SU-DHL-6 (cell line): ENCODE measurements around the gene GJA3.

Experiments used
- CTCF ChIP-seq: fragments of 200-600 bp; sonication (generic); IDR thresholded peaks from one replicate; pipeline ENCODE4 v1.5.1; 2017; ENCODE audit warnings: antibody characterized with exemption, mild to moderate bottlenecking, low read length, moderate library complexity; ENCODE audit not compliant: insufficient read depth, poor library complexity, severe bottlenecking
- EZH2phosphoT487 ChIP-seq: fragments of 200-600 bp; sonication (generic), shearing (Covaris generic); conservative IDR thresholded peaks from 2 replicates; pipeline ENCODE4 v1.6.1; 2018; ENCODE audit warnings: mild to moderate bottlenecking, antibody characterized with exemption, low read length, moderate library complexity, mixed read lengths

- TF ChIP-seq CTCF (no peak), EZH2phosphoT487 (no peak)
Measured at GRCh38 chr13:20102525-20103180, 58.2 kb downstream of the GJA3 start.
